Natural killer cell treated with Interleukin-12 subunit alpha and Interleukin-12 subunit beta and Interleukin-15 and Interleukin-18, amount 100 ng/mL, for 72 hours (primary cell): ENCODE measurements around the gene C8A. TPM values are rescaled to one million over a fixed set of nuclear protein-coding genes. Genes with fewer than 3 reads are reported as not detected.

Experiments
- ATAC-seq, 2 donors: fragments of 150-1000 bp; cut with Tn5 transposase in 1 of 2; sonication (Bioruptor Pico), chemical (Tn5 transposase) in 1 of 2; 2 replicates each; pipeline ENCODE4 v1.10.0; 2021
- DNase-seq: peaks from one replicate; pipeline ENCODE4 v3.0.0; 2022; ENCODE audit warnings: low spot score
- H3K27ac Mint-ChIP-seq, 2 donors: 1 replicate in 1 of 2; 2 replicates in 1 of 2; pipeline ENCODE4 v1.8.0; 2022; ENCODE audit warnings: mixed read lengths in 2 of 2, mild to moderate bottlenecking in 1 of 2, moderate library complexity in 1 of 2
- H3K27me3 Mint-ChIP-seq, 2 donors: 1 replicate in 1 of 2; 2 replicates in 1 of 2; pipeline ENCODE4 v1.8.0; 2022; ENCODE audit warnings: mixed read lengths in 2 of 2
- H3K36me3 Mint-ChIP-seq: one replicate; pipeline ENCODE4 v1.8.0; 2022; ENCODE audit warnings: mixed read lengths
- H3K4me1 Mint-ChIP-seq, 2 donors: 1 replicate in 1 of 2; 2 replicates in 1 of 2; pipeline ENCODE4 v1.8.0; 2022; ENCODE audit warnings: low read depth in 2 of 2, mixed read lengths in 2 of 2, mild to moderate bottlenecking in 1 of 2
- H3K4me3 Mint-ChIP-seq: one replicate; pipeline ENCODE4 v1.8.0; 2022; ENCODE audit warnings: mixed read lengths
- H3K9me3 Mint-ChIP-seq: 2 replicates; pipeline ENCODE4 v1.8.0; 2022; ENCODE audit warnings: mixed read lengths
- total RNA-seq, 2 donors: library from RNA; stranded (reverse); gene quantifications; one replicate each; pipeline ENCODE4 v1.2.3, GENCODE V29; 2022

The C8A gene
- total RNA-seq, 2 donors from 2014 or later: not detected

GRCh38 chr1:56910441-56910985, 55.9 kb downstream of the C8A start:
- Mint-ChIP-seq H3K27me3 (peaks cover 0 to 21% of the 10 kb centered on the region in 2 donors), H3K4me1 (peaks cover 39 to 53% of the 10 kb centered on the region in 2 donors), H3K36me3 (peaks cover 8% of the 10 kb centered on the region), H3K27ac (peak overlapping the region; percentile 78 to 95), H3K9me3 (peaks cover 6% of the 10 kb centered on the region), H3K4me3 (peak overlapping the region; percentile 72)
- DNase-seq (peak; percentile 75), ATAC-seq (peak; percentile 58 to 74)

- peaks cover 6% of the 10 kb centered on the region for H3K9me3 Mint-ChIP-seq
- peaks cover 8% of the 10 kb centered on the region for H3K36me3 Mint-ChIP-seq
- H3K27ac Mint-ChIP-seq: peak overlapping the region; percentile 78 to 95
- peaks cover 0 to 26% of the 10 kb centered on the region in 2 donors for H3K27me3 Mint-ChIP-seq
- peaks cover 39 to 53% of the 10 kb centered on the region in 2 donors for H3K4me1 Mint-ChIP-seq
- H3K4me3 Mint-ChIP-seq: peak overlapping the region; percentile 72
- ATAC-seq: no peak
- no peak for DNase-seq
These were observed 56.7 kb downstream of the C8A start for GRCh38 chr1:56911098-56911938.

- H3K4me3 Mint-ChIP-seq: no peak overlapping the region
- no peak overlapping the region for H3K27ac Mint-ChIP-seq
- peaks cover 8% of the 10 kb centered on the region for H3K36me3 Mint-ChIP-seq
- peaks cover 0 to 31% of the 10 kb centered on the region in 2 donors for H3K27me3 Mint-ChIP-seq
- H3K4me1 Mint-ChIP-seq: peaks cover 38 to 54% of the 10 kb centered on the region in 2 donors
- H3K9me3 Mint-ChIP-seq: peaks cover 6% of the 10 kb centered on the region
- ATAC-seq (no peak), DNase-seq (no peak)
These were observed 57.7 kb downstream of the C8A start for GRCh38 chr1:56912325-56912724.

GRCh38 chr1:56915960-56916359, 61.4 kb downstream of the C8A start:
- H3K27ac Mint-ChIP-seq: peak overlapping the region in 1 of 2 donors; percentile 47
- no peak overlapping the region for H3K4me3 Mint-ChIP-seq
- H3K9me3 Mint-ChIP-seq: peaks cover 6% of the 10 kb centered on the region
- no peak for ATAC-seq
- DNase-seq: no peak
- peaks cover 8% of the 10 kb centered on the region for H3K36me3 Mint-ChIP-seq
- H3K27me3 Mint-ChIP-seq: peaks cover 0 to 31% of the 10 kb centered on the region in 2 donors
- peaks cover 3 to 24% of the 10 kb centered on the region in 2 donors for H3K4me1 Mint-ChIP-seq

GRCh38 chr1:56916630-56917029, 62.0 kb downstream of the C8A start:
- H3K4me1 Mint-ChIP-seq: peaks cover 0 to 23% of the 10 kb centered on the region in 2 donors
- peaks cover 6% of the 10 kb centered on the region for H3K9me3 Mint-ChIP-seq
- DNase-seq: no peak
- peaks cover 0 to 31% of the 10 kb centered on the region in 2 donors for H3K27me3 Mint-ChIP-seq
- peak overlapping the region in 1 of 2 donors; percentile 61 for H3K27ac Mint-ChIP-seq
- peaks cover 8% of the 10 kb centered on the region for H3K36me3 Mint-ChIP-seq
- ATAC-seq: no peak
- no peak overlapping the region for H3K4me3 Mint-ChIP-seq

GRCh38 chr1:56917356-56917755, 62.8 kb downstream of the C8A start:
- Mint-ChIP-seq H3K4me3 (no peak overlapping the region), H3K27me3 (peaks cover 0 to 31% of the 10 kb centered on the region in 2 donors), H3K9me3 (peaks cover 6% of the 10 kb centered on the region)

GRCh38 chr1:56920591-56921001, 66.0 kb downstream of the C8A start:
- Mint-ChIP-seq H3K4me3 (no peak overlapping the region), H3K27me3 (peaks cover 0 to 14% of the 10 kb centered on the region in 2 donors), H3K9me3 (no peaks in the 10 kb centered on the region), H3K36me3 (no peaks in the 10 kb centered on the region), H3K27ac (peak overlapping the region in 1 of 2 donors; percentile 16), H3K4me1 (peaks cover 0 to 28% of the 10 kb centered on the region in 2 donors)
- no peak for DNase-seq
- ATAC-seq: peak in 1 of 2 donors; percentile 64

More at GRCh38 chr1:56917356-56917755, 62.8 kb downstream of the C8A start:
- peak overlapping the region in 1 of 2 donors; percentile 61 for H3K27ac Mint-ChIP-seq
- ATAC-seq: no peak
- peaks cover 8% of the 10 kb centered on the region for H3K36me3 Mint-ChIP-seq
- peaks cover 0 to 24% of the 10 kb centered on the region in 2 donors for H3K4me1 Mint-ChIP-seq
- no peak for DNase-seq

GRCh38 chr1:56921479-56921878, 66.9 kb downstream of the C8A start:
- H3K27me3 Mint-ChIP-seq: peaks cover 0 to 15% of the 10 kb centered on the region in 2 donors
- H3K4me1 Mint-ChIP-seq: peaks cover 0 to 25% of the 10 kb centered on the region in 2 donors
- no peak overlapping the region for H3K4me3 Mint-ChIP-seq
- peak overlapping the region in 1 of 2 donors; percentile 16 for H3K27ac Mint-ChIP-seq
- ATAC-seq: no peak
- DNase-seq: no peak
- H3K9me3 Mint-ChIP-seq: no peaks in the 10 kb centered on the region
- H3K36me3 Mint-ChIP-seq: no peaks in the 10 kb centered on the region

- Mint-ChIP-seq H3K4me1 (peaks cover 0 to 23% of the 10 kb centered on the region in 2 donors), H3K4me3 (no peak overlapping the region), H3K9me3 (no peaks in the 10 kb centered on the region), H3K36me3 (no peaks in the 10 kb centered on the region), H3K27ac (no peak overlapping the region), H3K27me3 (peaks cover 0 to 15% of the 10 kb centered on the region in 2 donors)
- DNase-seq: no peak
- ATAC-seq: no peak
These were observed 67.5 kb downstream of the C8A start for GRCh38 chr1:56922070-56922469.

GRCh38 chr1:56922507-56922906, 67.9 kb downstream of the C8A start:
- Mint-ChIP-seq H3K9me3 (no peaks in the 10 kb centered on the region), H3K27me3 (peaks cover 0 to 12% of the 10 kb centered on the region in 2 donors), H3K36me3 (no peaks in the 10 kb centered on the region), H3K4me3 (no peak overlapping the region), H3K27ac (no peak overlapping the region), H3K4me1 (peaks cover 0 to 22% of the 10 kb centered on the region in 2 donors)
- no peak for ATAC-seq
- DNase-seq: no peak

- Mint-ChIP-seq H3K27me3 (peaks cover 0 to 12% of the 10 kb centered on the region in 2 donors), H3K9me3 (no peaks in the 10 kb centered on the region), H3K4me3 (no peak overlapping the region), H3K27ac (no peak overlapping the region), H3K36me3 (no peaks in the 10 kb centered on the region), H3K4me1 (peaks cover 0 to 22% of the 10 kb centered on the region in 2 donors)
- ATAC-seq (no peak), DNase-seq (no peak)
These were observed 68.6 kb downstream of the C8A start for GRCh38 chr1:56923201-56923600.

- ATAC-seq (no peak), DNase-seq (no peak)
- Mint-ChIP-seq H3K27me3 (peaks cover 0 to 18% of the 10 kb centered on the region in 2 donors), H3K36me3 (no peaks in the 10 kb centered on the region), H3K27ac (peak overlapping the region in 1 of 2 donors; percentile 12), H3K9me3 (no peaks in the 10 kb centered on the region), H3K4me1 (peaks cover 0 to 22% of the 10 kb centered on the region in 2 donors), H3K4me3 (no peak overlapping the region)
These were observed 69.5 kb downstream of the C8A start for GRCh38 chr1:56924116-56924515.

- Mint-ChIP-seq H3K4me1 (peaks cover 0 to 22% of the 10 kb centered on the region in 2 donors), H3K27me3 (peaks cover under 1 to 21% of the 10 kb centered on the region in 2 donors), H3K4me3 (no peak overlapping the region), H3K9me3 (no peaks in the 10 kb centered on the region), H3K36me3 (no peaks in the 10 kb centered on the region), H3K27ac (no peak overlapping the region)
- ATAC-seq (no peak), DNase-seq (no peak)
These were observed 70.6 kb downstream of the C8A start for GRCh38 chr1:56925193-56925592.

- no peak overlapping the region for H3K27ac Mint-ChIP-seq
- ATAC-seq: no peak
- no peak overlapping the region for H3K4me3 Mint-ChIP-seq
- no peak for DNase-seq
- H3K36me3 Mint-ChIP-seq: no peaks in the 10 kb centered on the region
- H3K27me3 Mint-ChIP-seq: peaks cover 3 to 30% of the 10 kb centered on the region in 2 donors
- no peaks in the 10 kb centered on the region for H3K9me3 Mint-ChIP-seq
- H3K4me1 Mint-ChIP-seq: peaks cover 0 to 8% of the 10 kb centered on the region in 2 donors
These were observed 72.6 kb downstream of the C8A start for GRCh38 chr1:56927171-56927570.
